HG03060 (cell line): ENCODE measurements around the gene OLFML2A.

ENCODE experiments used
- ATAC-seq: cut with Tn5 transposase; IDR thresholded peaks from one replicate; pipeline ENCODE4 v1.9.1; 2021; ENCODE audit warnings: low read depth, moderate number of reproducible peaks; ENCODE audit not compliant: unreplicated experiment

OLFML2A gene

GRCh38 chr9:124793015-124793541 lies 16.1 kb downstream of the OLFML2A start:
- ATAC-seq = no peak

- ATAC-seq = no peak
Measured at GRCh38 chr9:124794902-124795491, 18.1 kb downstream of the OLFML2A start.

- ATAC-seq = no peak
Measured at GRCh38 chr9:124795881-124796431, 19.0 kb downstream of the OLFML2A start.

- no peak for ATAC-seq
Measured at GRCh38 chr9:124797343-124798103, 20.6 kb downstream of the OLFML2A start.

GRCh38 chr9:124799274-124800006 lies 22.5 kb downstream of the OLFML2A start:
- no peak for ATAC-seq

- no peak for ATAC-seq
Measured at GRCh38 chr9:124800306-124801259, 23.6 kb downstream of the OLFML2A start.

GRCh38 chr9:124801356-124801755 lies 24.4 kb downstream of the OLFML2A start:
- ATAC-seq = no peak

GRCh38 chr9:124802426-124802825 lies 25.5 kb downstream of the OLFML2A start:
- ATAC-seq = no peak

GRCh38 chr9:124803911-124804310 lies 27.0 kb downstream of the OLFML2A start:
- no peak for ATAC-seq

- no peak for ATAC-seq
Measured at GRCh38 chr9:124805186-124805585, 28.3 kb downstream of the OLFML2A start.

GRCh38 chr9:124808246-124808956 lies 31.5 kb downstream of the OLFML2A start:
- ATAC-seq = no peak

- ATAC-seq = no peak
Measured at GRCh38 chr9:124809211-124809610, 32.3 kb downstream of the OLFML2A start.

- ATAC-seq = no peak
Measured at GRCh38 chr9:124809741-124810500, 33.0 kb downstream of the OLFML2A start.

GRCh38 chr9:124810663-124811355 lies 33.9 kb downstream of the OLFML2A start:
- ATAC-seq = no peak

- no peak for ATAC-seq
Measured at GRCh38 chr9:124812441-124812876, 35.5 kb downstream of the OLFML2A start.

GRCh38 chr9:124813041-124813440 lies 36.1 kb downstream of the OLFML2A start:
- ATAC-seq = no peak

GRCh38 chr9:124813501-124814163 lies 36.7 kb downstream of the OLFML2A start:
- ATAC-seq = no peak
